Measurements from ENCODE around the gene ACTL10. TPM values are rescaled to one million over a fixed set of nuclear protein-coding genes. Genes with fewer than 3 reads are reported as not detected.

Gene ACTL10
- total and polyA plus RNA-seq, 11 donors: 0.13 to 1.1 (median 0.36) TPM

DNA sequence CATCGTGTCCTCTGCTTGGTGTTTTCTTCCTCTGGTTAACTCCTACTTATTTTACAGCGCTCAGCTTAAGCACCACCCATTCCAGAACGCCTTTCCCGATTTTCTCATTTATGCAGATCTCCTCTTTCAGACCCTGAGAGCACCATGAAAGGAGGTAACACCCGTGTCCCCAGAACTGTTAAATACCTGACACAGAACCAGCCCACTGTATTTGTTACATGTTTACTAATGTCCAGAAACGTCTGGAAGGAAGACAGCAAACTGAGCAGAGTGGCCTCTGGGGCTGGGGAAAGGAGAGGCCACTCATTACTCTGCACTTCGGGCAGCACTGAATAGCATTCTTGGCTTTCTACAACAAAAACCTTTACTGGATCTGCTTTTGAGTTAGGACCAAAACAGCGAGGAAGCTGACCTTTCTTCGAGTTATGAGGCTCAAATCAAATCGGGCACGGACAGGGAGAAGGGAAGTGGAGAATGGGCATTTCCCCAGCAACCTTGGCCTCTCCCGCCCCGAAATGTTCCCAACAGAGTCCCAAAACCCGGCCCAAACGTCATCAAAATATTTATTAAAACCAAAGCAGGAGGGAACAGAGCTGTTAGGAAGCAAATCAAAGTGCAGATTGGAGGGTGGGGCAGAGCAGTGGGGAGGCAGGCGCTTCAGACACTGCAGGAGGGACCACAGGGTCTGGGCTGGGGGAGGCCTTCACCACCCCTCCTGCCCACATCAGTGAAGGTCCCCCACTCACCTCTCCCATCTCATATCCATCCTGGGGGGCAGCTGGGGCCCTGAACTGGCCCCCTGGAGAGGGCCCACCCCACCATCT, 8.6 kb downstream of the ACTL10 start:
- TF ChIP-seq, protein P1, sequence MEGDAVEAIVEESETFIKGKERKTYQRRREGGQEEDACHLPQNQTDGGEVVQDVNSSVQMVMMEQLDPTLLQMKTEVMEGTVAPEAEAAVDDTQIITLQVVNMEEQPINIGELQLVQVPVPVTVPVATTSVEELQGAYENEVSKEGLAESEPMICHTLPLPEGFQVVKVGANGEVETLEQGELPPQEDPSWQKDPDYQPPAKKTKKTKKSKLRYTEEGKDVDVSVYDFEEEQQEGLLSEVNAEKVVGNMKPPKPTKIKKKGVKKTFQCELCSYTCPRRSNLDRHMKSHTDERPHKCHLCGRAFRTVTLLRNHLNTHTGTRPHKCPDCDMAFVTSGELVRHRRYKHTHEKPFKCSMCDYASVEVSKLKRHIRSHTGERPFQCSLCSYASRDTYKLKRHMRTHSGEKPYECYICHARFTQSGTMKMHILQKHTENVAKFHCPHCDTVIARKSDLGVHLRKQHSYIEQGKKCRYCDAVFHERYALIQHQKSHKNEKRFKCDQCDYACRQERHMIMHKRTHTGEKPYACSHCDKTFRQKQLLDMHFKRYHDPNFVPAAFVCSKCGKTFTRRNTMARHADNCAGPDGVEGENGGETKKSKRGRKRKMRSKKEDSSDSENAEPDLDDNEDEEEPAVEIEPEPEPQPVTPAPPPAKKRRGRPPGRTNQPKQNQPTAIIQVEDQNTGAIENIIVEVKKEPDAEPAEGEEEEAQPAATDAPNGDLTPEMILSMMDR (IDR thresholded peaks at IDR 0.05): no peak
- TF ChIP-seq POLR2A (IDR thresholded peaks at IDR 0.05): no peak
- 57 to 66% (median 65%) methylated on average over 16 of the region's 16 CpGs for WGBS, 4 donors
- DNase-seq (no peak), ATAC-seq (no peak)
- H3K4me3 ChIP-seq: peak overlapping the region in 10 of 12 donors; percentile 62 to 95 (median 76)
- H3K4me1 ChIP-seq: peaks cover 0 to 43% (median 25%) of the 10 kb centered on the region in 12 donors
- H3K27ac ChIP-seq: peak overlapping the region; percentile 75 to 95 (median 90)
- peaks cover 0 to 19% (median 0%) of the 10 kb centered on the region in 9 donors for H3K36me3 ChIP-seq
- H3K27me3 ChIP-seq: no peaks in the 10 kb centered on the region
- intact Hi-C loops (cut with DNase I): no loop called here
- H3K9me3 ChIP-seq: no peaks in the 10 kb centered on the region

DNA sequence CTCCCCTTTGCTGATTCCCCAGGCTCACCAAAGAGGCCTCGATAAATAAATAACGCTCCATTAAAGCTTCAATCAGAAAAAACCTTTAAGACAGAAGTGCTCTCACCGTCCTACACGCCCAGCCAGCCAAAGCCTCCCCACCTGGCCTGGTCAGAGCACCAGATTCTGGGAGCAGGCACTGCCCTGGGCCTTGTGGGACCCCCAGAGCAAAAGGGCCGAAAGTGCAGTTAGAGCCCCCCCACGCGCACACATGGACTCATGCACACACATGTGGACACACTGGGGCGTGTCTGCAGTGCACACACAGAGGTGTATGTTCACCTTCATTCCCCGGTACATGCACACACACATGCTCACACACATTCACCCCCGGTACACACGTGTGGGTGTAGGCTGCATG, 9.4 kb downstream of the ACTL10 start:
- 94 to 96% (median 95%) methylated on average over 11 of the region's 11 CpGs for WGBS, 4 donors
- Histone ChIP-seq H3K4me1 (peaks cover 0 to 50% (median 21%) of the 10 kb centered on the region in 12 donors), H3K27me3 (no peaks in the 10 kb centered on the region), H3K36me3 (peaks cover 0 to 11% (median 0%) of the 10 kb centered on the region in 9 donors), H3K27ac (peak overlapping the region in 8 of 12 donors; percentile 75 to 95 (median 90)), H3K9me3 (no peaks in the 10 kb centered on the region), H3K4me3 (no peak overlapping the region)
- intact Hi-C loops (cut with DNase I): no loop called here
- TF ChIP-seq POLR2A (IDR thresholded peaks at IDR 0.05): no peak
- TF ChIP-seq, protein P1 (IDR thresholded peaks at IDR 0.05): no peak
- DNase-seq (no peak), ATAC-seq (no peak)

DNA sequence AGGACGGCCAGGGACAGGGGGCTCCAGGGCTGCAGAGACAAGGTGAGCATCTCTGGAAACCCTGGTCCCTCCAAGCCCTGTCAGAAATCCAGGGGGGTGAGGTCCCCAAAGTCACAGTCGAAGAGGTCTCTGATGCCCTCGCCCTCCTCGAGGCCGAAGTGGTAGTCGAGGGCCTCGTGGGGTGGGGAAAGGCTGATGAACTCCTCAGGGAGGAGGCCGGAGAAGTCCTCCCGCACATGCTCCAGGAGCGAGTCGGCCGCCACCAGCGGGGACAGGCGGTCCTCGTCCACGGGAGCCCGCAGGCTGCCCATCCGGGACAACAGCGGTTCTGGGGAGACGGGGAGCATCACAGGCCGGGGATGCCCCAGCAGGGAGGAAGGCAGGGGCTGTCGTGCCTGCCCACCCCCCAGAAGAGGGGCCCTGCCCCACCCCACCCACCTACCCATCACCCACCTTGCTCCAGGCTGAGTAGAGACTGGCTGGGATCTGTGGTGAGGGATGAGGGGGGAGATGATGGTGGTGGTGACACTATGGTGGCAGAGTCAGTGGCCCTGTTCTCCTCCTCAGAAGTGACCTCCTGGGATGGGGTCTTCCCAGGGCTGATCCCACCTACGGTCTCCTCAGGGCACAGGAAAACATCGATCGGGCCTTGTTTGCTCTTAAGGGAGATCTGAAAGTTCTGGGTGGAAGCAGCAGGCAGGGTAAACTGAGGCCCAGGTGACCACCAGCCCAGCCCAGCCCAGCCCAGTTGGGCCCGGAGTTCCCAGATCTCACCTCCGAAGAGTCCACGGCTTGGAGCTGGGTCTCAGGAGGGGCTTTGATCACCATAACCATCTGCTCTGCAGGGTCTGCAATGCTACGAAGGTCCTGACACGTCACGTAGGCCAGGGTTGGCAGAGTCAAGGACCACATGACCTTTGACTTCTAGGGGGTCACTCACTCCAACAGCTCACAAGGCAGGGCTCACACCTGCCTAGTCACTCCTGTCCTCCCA, 10.2 kb downstream of the ACTL10 start:
- DNase-seq (peak in 1 of 5 donors; percentile 15), ATAC-seq (no peak)
- no peaks in the 10 kb centered on the region for H3K9me3 ChIP-seq
- H3K4me3 ChIP-seq: no peak overlapping the region
- TF ChIP-seq, protein P1 (IDR thresholded peaks at IDR 0.05): no peak
- TF ChIP-seq POLR2A (IDR thresholded peaks at IDR 0.05): no peak
- peaks cover 0 to 3% (median 0%) of the 10 kb centered on the region in 9 donors for H3K36me3 ChIP-seq
- peak overlapping the region in 2 of 12 donors; percentile 18 to 93 for H3K27ac ChIP-seq
- H3K27me3 ChIP-seq: no peaks in the 10 kb centered on the region
- intact Hi-C loops (cut with DNase I): no loop called here
- 93 to 95% (median 94%) methylated on average over 16 to 31 of the region's 31 CpGs for WGBS, 4 donors
- peaks cover 0 to 51% (median 21%) of the 10 kb centered on the region in 12 donors for H3K4me1 ChIP-seq
